GM12873 (cell line): ENCODE measurements around the gene SLC51B.
A peak's percentile ranks its signal among the peaks of the same experiment; 100 is the strongest.

Experiments
- CTCF ChIP-seq: IDR thresholded peaks from 2 replicates; pipeline ENCODE4 v1.5.1; 2012; ENCODE audit warnings: low read depth, mild to moderate bottlenecking, moderate library complexity, low read length, control low read depth; ENCODE audit not compliant: insufficient read depth; ENCODE audit errors: missing control alignments

The SLC51B gene

GRCh38 chr15:65021488-65021887 is 23.7 kb upstream of the SLC51B start:
- TF ChIP-seq CTCF: no peak

GRCh38 chr15:65026756-65027155 is 18.4 kb upstream of the SLC51B start:
- TF ChIP-seq CTCF: no peak

GRCh38 chr15:65027593-65027992 is 17.6 kb upstream of the SLC51B start:
- no peak for TF ChIP-seq CTCF

- TF ChIP-seq CTCF: no peak
Measured at GRCh38 chr15:65028338-65028737, 16.8 kb upstream of the SLC51B start.

GRCh38 chr15:65028921-65029735 is 16.1 kb upstream of the SLC51B start, which contains the start of gene MTFMT:
Gene MTFMT (minus strand): TSS chr15:65029639. CDS start chr15:65029613, 26 bp downstream.
- TF ChIP-seq CTCF: peak; percentile 11

- TF ChIP-seq CTCF: no peak
Measured at GRCh38 chr15:65029736-65030208, 15.4 kb upstream of the SLC51B start.

- no peak for TF ChIP-seq CTCF
Measured at GRCh38 chr15:65032801-65033537, 12.2 kb upstream of the SLC51B start.
